Keratinocyte (primary cell): Measurements from ENCODE around the gene CASK.

Source experiments
- EZH2 ChIP-seq: IDR thresholded peaks from one replicate; pipeline ENCODE4 v1.6.1; 2012; ENCODE audit warnings: inconsistent platforms, mild to moderate bottlenecking, low read length, moderate library complexity
- TF ChIP-seq, protein P1 (sequence below), 3 experiments: IDR thresholded peaks in 1 of 3; conservative IDR thresholded peaks in 1 of 3; optimal IDR thresholded peaks in 1 of 3; 2 replicates in 2 of 3; 3 replicates in 1 of 3; pipeline versions ENCODE3 to v1.5.1; 2011; ENCODE audit warnings: low read length in 3 of 3, mild to moderate bottlenecking in 3 of 3, moderate library complexity in 2 of 3, control low read depth in 1 of 3, inconsistent platforms in 1 of 3; ENCODE audit not compliant: insufficient read depth in 2 of 3; ENCODE audit errors: extremely low read depth in 1 of 3

DNA sequence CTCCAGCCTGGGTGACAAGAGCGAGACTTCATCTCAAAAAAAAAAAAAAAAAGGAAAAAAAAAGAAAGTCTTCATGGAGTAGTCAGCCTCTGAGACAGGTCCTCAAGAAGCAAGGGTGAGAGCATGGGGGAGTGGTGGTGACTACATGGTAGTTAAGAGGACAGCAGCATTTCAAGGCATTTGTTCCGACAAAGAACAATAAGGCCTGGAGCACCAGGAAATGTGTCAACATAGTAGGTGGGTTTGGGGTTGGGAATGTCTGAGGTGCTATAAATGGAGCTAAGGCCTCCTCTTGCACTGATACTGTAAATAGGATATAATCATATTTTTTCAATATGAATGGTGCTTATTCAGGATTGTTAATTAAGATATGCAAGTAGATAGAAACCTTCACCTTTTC lies 165.0 kb downstream of the CASK start:
- no peak for TF ChIP-seq EZH2
- TF ChIP-seq, protein P1, sequence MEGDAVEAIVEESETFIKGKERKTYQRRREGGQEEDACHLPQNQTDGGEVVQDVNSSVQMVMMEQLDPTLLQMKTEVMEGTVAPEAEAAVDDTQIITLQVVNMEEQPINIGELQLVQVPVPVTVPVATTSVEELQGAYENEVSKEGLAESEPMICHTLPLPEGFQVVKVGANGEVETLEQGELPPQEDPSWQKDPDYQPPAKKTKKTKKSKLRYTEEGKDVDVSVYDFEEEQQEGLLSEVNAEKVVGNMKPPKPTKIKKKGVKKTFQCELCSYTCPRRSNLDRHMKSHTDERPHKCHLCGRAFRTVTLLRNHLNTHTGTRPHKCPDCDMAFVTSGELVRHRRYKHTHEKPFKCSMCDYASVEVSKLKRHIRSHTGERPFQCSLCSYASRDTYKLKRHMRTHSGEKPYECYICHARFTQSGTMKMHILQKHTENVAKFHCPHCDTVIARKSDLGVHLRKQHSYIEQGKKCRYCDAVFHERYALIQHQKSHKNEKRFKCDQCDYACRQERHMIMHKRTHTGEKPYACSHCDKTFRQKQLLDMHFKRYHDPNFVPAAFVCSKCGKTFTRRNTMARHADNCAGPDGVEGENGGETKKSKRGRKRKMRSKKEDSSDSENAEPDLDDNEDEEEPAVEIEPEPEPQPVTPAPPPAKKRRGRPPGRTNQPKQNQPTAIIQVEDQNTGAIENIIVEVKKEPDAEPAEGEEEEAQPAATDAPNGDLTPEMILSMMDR (optimal IDR thresholded peaks at IDR 0.05 in 1 of 3, IDR thresholded peaks at IDR 0.05 in 1 of 3, conservative IDR thresholded peaks at IDR 0.05 in 1 of 3; ENCODE audit: extremely low read depth in 1 of 3, insufficient read depth in 2 of 3, low read length in 3 of 3) = no peak
